ENCODE data around the gene TGM6. TPM values are rescaled to one million over a fixed set of nuclear protein-coding genes. Genes with fewer than 3 reads are reported as not detected.

The TGM6 gene
- total RNA-seq, 1 experiment from 2014 or later: not detected

DNA sequence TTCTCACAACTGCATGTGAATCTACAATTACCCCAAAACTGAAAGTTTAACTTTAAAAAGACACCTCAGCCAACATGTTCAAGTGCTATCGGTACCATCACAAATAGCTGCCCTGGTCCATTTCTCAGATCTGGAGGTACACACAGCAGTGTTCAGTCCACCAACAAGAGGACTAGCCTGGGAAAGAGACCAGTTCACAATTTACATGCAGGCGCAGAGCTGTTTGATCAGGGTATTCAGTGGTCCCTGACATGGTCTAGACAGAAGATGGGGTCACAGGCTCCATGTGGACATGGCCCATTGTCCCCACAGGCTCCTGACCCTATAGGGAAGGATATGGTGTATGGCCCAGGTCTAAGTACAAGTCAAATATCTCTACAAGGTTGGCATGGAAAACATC lies 15.6 kb upstream of the TGM6 start:
- no peaks in the 10 kb centered on the region for H3K79me2 ChIP-seq (ENCODE audit: low read length)
- no peak overlapping the region for H3K27ac ChIP-seq (ENCODE audit: low read length)
- H2AFZ ChIP-seq (ENCODE audit: low read length): no peak overlapping the region
- H3K27me3 ChIP-seq (ENCODE audit: low read length): no peaks in the 10 kb centered on the region
- no peak for DNase-seq
- H3K9ac ChIP-seq (ENCODE audit: low read length): no peak overlapping the region
- no peaks in the 10 kb centered on the region for H3K36me3 ChIP-seq (ENCODE audit: insufficient read depth, low read length)
- no peak overlapping the region for H3K4me3 ChIP-seq (ENCODE audit: low read length)
- no peaks in the 10 kb centered on the region for H4K20me1 ChIP-seq (ENCODE audit: insufficient read depth, low read depth, low read length)
- no peak overlapping the region for H3K4me2 ChIP-seq (ENCODE audit: low read depth, low read length, poor library complexity, severe bottlenecking)
- H3K4me1 ChIP-seq (ENCODE audit: low read length): no peaks in the 10 kb centered on the region
- H3K9me3 ChIP-seq (ENCODE audit: low read length): 0 out of 2 replicates have a peak, but pooled peaks cover 4% of the 10 kb centered on the region
- no peaks in the 10 kb centered on the region for H3K9me2 ChIP-seq (replicated peaks; ENCODE audit: insufficient read depth, low read length)

- Histone ChIP-seq H3K4me1 (ENCODE audit: low read length) (no peaks in the 10 kb centered on the region), H3K4me2 (ENCODE audit: low read depth, low read length, poor library complexity, severe bottlenecking) (no peak overlapping the region), H3K9me2 (replicated peaks; ENCODE audit: insufficient read depth, low read length) (no peaks in the 10 kb centered on the region), H3K79me2 (ENCODE audit: low read length) (no peaks in the 10 kb centered on the region), H3K9ac (ENCODE audit: low read length) (no peak overlapping the region), H3K36me3 (ENCODE audit: insufficient read depth, low read length) (no peaks in the 10 kb centered on the region), H4K20me1 (ENCODE audit: insufficient read depth, low read depth, low read length) (no peaks in the 10 kb centered on the region), H3K9me3 (ENCODE audit: low read length) (0 out of 2 replicates have a peak, but pooled peaks cover 4% of the 10 kb centered on the region), H3K4me3 (ENCODE audit: low read length) (no peak overlapping the region), H3K27me3 (ENCODE audit: low read length) (no peaks in the 10 kb centered on the region), H2AFZ (ENCODE audit: low read length) (no peak overlapping the region), H3K27ac (ENCODE audit: low read length) (no peak overlapping the region)
- no peak for DNase-seq
These were observed 15.0 kb upstream of the TGM6 start for GRCh38 chr20:2365666-2366065.

DNA sequence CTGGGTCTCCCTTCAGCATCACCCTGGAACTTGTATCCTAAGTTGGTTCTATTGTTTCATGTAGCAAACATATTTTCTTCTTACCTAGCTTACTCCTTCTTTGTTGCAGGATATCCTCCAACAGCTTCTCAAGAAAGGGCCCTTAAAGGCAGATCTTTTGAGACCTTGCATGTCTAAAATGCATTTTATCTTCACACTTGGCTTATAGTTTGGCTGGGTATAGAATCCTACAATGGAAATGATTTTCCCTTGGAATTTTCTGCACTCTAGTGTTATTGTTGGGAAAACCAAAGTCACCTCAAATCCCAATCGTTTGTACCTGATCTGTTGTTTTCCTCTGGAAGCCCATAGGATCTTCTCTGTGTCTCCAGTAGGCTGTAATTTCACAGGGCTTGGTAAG lies 12.1 kb upstream of the TGM6 start:
- no peaks in the 10 kb centered on the region for H3K79me2 ChIP-seq (ENCODE audit: low read length)
- H3K4me1 ChIP-seq (ENCODE audit: low read length): no peaks in the 10 kb centered on the region
- no peaks in the 10 kb centered on the region for H3K9me2 ChIP-seq (replicated peaks; ENCODE audit: insufficient read depth, low read length)
- no peaks in the 10 kb centered on the region for H4K20me1 ChIP-seq (ENCODE audit: insufficient read depth, low read depth, low read length)
- H3K9ac ChIP-seq (ENCODE audit: low read length): no peak overlapping the region
- H2AFZ ChIP-seq (ENCODE audit: low read length): no peak overlapping the region
- no peak for DNase-seq
- no peak overlapping the region for H3K4me3 ChIP-seq (ENCODE audit: low read length)
- no peaks in the 10 kb centered on the region for H3K9me3 ChIP-seq (ENCODE audit: low read length)
- H3K4me2 ChIP-seq (ENCODE audit: low read depth, low read length, poor library complexity, severe bottlenecking): no peak overlapping the region
- no peaks in the 10 kb centered on the region for H3K27me3 ChIP-seq (ENCODE audit: low read length)
- H3K36me3 ChIP-seq (ENCODE audit: insufficient read depth, low read length): no peaks in the 10 kb centered on the region
- H3K27ac ChIP-seq (ENCODE audit: low read length): no peak overlapping the region

DNA sequence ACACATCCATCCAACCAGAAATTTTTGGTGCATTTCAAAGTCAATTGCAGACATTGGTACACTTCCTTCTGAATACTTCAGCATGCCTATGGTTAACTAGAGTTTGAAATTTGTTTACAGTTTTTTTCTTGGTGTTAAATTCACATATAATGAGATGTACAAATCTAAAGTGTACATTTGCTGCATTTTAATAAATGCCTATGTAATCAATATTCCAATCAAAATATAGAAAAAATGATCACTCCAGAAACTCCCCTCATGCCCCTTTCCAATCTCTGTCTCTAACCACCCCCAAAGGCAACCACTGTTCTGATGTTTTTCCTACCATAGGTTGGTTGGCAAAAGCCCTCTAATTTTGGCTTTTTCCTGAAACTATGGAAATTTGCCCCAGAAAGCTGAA lies 7.6 kb upstream of the TGM6 start:
- no peaks in the 10 kb centered on the region for H3K79me2 ChIP-seq (ENCODE audit: low read length)
- H3K4me2 ChIP-seq (ENCODE audit: low read depth, low read length, poor library complexity, severe bottlenecking): no peak overlapping the region
- no peak overlapping the region for H3K4me3 ChIP-seq (ENCODE audit: low read length)
- no peaks in the 10 kb centered on the region for H3K36me3 ChIP-seq (ENCODE audit: insufficient read depth, low read length)
- H3K9me3 ChIP-seq (ENCODE audit: low read length): no peaks in the 10 kb centered on the region
- H3K4me1 ChIP-seq (ENCODE audit: low read length): no peaks in the 10 kb centered on the region
- no peaks in the 10 kb centered on the region for H3K9me2 ChIP-seq (replicated peaks; ENCODE audit: insufficient read depth, low read length)
- DNase-seq: no peak
- no peaks in the 10 kb centered on the region for H3K27me3 ChIP-seq (ENCODE audit: low read length)
- H4K20me1 ChIP-seq (ENCODE audit: insufficient read depth, low read depth, low read length): no peaks in the 10 kb centered on the region
- no peak overlapping the region for H2AFZ ChIP-seq (ENCODE audit: low read length)
- H3K9ac ChIP-seq (ENCODE audit: low read length): no peak overlapping the region
- no peak overlapping the region for H3K27ac ChIP-seq (ENCODE audit: low read length)

DNA sequence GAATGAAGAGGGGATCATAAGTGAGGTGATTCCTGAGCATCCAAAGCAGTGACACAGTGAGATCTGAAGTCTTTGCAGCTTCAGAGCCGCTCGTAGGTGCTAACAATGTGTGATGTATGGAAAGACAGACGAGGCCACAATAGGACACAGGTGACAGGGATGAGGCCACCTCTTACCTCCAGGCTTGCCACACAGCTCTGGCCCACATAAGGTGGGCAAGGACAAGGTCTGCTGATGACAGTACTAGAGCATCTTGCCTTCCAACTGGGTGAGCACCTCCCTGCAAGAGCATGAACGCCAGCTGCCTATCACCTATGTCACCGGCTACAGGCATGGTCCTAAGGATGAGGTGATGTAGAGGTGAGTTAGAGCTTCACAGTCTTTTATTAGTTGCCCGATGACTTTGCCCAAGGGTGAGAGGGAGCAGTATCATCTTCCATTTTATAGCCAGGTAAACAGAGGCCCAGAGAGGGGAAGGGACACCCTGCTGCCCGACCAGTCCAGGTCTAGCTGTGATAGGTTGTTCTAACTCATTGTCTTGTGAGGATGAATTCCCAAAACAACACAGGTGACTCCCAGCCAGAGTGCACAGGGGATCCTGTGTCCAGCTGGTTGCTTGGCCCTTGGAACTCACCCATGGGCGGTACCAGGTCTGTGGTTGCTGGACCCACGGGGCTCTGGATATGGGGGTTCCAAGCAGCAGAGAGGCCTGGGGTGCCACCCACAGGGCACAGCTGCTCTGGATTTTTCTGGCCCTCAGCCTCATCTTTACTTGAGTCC lies 6.2 kb upstream of the TGM6 start:
- Histone ChIP-seq H3K9me3 (ENCODE audit: low read length) (no peaks in the 10 kb centered on the region), H3K27me3 (ENCODE audit: low read length) (no peaks in the 10 kb centered on the region), H3K9ac (ENCODE audit: low read length) (no peak overlapping the region), H3K4me1 (ENCODE audit: low read length) (no peaks in the 10 kb centered on the region), H3K4me3 (ENCODE audit: low read length) (no peak overlapping the region), H3K9me2 (replicated peaks; ENCODE audit: insufficient read depth, low read length) (no peaks in the 10 kb centered on the region), H3K4me2 (ENCODE audit: low read depth, low read length, poor library complexity, severe bottlenecking) (no peak overlapping the region), H3K36me3 (ENCODE audit: insufficient read depth, low read length) (no peaks in the 10 kb centered on the region), H3K79me2 (ENCODE audit: low read length) (no peaks in the 10 kb centered on the region), H4K20me1 (ENCODE audit: insufficient read depth, low read depth, low read length) (no peaks in the 10 kb centered on the region), H3K27ac (ENCODE audit: low read length) (no peak overlapping the region), H2AFZ (ENCODE audit: low read length) (no peak overlapping the region)
- DNase-seq: no peak

DNA sequence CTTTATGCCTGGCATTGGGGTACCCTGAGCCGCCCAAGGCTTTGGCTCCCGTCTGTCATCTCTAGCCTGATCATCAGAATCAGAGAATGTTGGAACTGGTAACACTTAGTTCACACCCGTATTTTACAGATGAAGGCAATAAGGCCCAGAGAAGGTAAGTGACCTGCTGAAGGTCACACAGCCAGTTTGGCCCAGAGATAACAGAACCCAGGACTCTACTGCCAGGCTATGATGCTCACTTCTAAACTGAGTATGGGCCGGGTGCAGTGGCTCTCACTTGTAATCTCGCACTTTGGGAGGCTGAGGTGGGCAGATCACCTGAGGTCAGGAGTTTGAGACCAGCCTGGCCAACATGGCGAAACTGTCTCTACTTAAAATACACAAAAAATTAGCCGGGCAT lies 1.8 kb upstream of the TGM6 start:
- no peak overlapping the region for H3K4me2 ChIP-seq (ENCODE audit: low read depth, low read length, poor library complexity, severe bottlenecking)
- no peaks in the 10 kb centered on the region for H3K9me2 ChIP-seq (replicated peaks; ENCODE audit: insufficient read depth, low read length)
- H3K27me3 ChIP-seq (ENCODE audit: low read length): no peaks in the 10 kb centered on the region
- no peaks in the 10 kb centered on the region for H3K36me3 ChIP-seq (ENCODE audit: insufficient read depth, low read length)
- no peaks in the 10 kb centered on the region for H3K4me1 ChIP-seq (ENCODE audit: low read length)
- H3K4me3 ChIP-seq (ENCODE audit: low read length): no peak overlapping the region
- H4K20me1 ChIP-seq (ENCODE audit: insufficient read depth, low read depth, low read length): no peaks in the 10 kb centered on the region
- no peak overlapping the region for H3K27ac ChIP-seq (ENCODE audit: low read length)
- H3K9ac ChIP-seq (ENCODE audit: low read length): no peak overlapping the region
- no peaks in the 10 kb centered on the region for H3K9me3 ChIP-seq (ENCODE audit: low read length)
- no peak for DNase-seq
- no peaks in the 10 kb centered on the region for H3K79me2 ChIP-seq (ENCODE audit: low read length)
- H2AFZ ChIP-seq (ENCODE audit: low read length): no peak overlapping the region

DNA sequence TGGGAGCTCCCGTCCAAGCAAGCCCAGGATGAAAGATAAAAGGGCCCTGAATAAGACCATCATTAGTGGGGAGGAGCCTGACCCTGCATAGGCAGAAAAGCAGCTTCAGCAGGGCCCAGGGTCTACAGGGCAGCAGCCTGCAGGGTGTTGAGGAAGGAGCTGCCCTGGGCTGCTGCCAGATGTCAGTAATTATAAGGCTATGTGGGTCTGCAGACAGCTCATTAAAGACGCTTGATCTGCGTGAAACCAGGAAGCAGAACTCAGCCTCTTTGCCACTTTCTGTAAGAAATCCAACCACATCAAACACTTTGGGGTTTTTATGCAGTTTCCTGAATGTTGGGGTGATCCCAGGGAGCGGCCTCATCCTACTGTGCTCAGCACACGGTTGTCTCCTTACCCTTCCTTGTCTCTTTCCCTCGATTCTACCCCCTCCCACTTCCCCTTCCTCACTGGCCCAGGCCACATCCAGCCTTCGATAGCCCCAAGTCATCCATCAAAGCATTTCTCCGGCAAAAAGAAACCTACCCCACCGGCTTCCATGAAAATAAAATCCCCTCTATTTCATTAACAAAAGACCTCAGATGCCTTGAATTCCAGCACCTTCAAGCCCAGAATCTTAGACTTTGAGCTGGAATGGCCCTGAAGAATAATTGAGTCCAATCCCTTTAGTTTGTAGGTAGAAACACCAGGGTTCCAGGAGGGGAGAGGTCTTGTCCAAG lies 1.0 kb upstream of the TGM6 start:
- H3K4me2 ChIP-seq (ENCODE audit: low read depth, low read length, poor library complexity, severe bottlenecking): no peak overlapping the region
- no peaks in the 10 kb centered on the region for H3K4me1 ChIP-seq (ENCODE audit: low read length)
- H3K9me3 ChIP-seq (ENCODE audit: low read length): no peaks in the 10 kb centered on the region
- no peak overlapping the region for H3K9ac ChIP-seq (ENCODE audit: low read length)
- no peak for DNase-seq
- no peaks in the 10 kb centered on the region for H3K79me2 ChIP-seq (ENCODE audit: low read length)
- no peaks in the 10 kb centered on the region for H3K9me2 ChIP-seq (replicated peaks; ENCODE audit: insufficient read depth, low read length)
- no peak overlapping the region for H3K4me3 ChIP-seq (ENCODE audit: low read length)
- H2AFZ ChIP-seq (ENCODE audit: low read length): no peak overlapping the region
- H3K27ac ChIP-seq (ENCODE audit: low read length): no peak overlapping the region
- H4K20me1 ChIP-seq (ENCODE audit: insufficient read depth, low read depth, low read length): no peaks in the 10 kb centered on the region
- no peaks in the 10 kb centered on the region for H3K36me3 ChIP-seq (ENCODE audit: insufficient read depth, low read length)
- H3K27me3 ChIP-seq (ENCODE audit: low read length): no peaks in the 10 kb centered on the region

DNA sequence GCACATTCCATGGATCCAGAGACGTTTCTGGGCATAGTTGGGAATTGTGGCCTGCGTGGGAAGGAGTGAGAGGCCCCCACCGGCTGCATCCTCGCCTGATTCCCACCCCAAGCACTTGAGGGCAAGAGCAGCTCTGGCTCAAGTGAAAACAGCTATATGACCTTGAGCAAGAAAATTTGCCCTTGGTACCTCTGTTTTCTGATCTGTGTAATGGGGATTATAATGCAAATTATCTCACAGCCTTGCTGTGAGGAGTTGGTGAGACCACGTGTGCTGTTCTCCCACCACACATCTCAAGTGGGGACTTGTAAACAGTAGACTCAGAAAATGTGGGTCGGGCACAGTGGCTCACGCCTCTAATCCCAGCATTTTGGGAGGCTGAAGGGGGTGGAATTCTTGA lies 602 bp downstream of the TGM6 start:
- H3K79me2 ChIP-seq (ENCODE audit: low read length): no peaks in the 10 kb centered on the region
- no peak for DNase-seq
- H3K9me2 ChIP-seq (replicated peaks; ENCODE audit: insufficient read depth, low read length): no peaks in the 10 kb centered on the region
- H3K4me2 ChIP-seq (ENCODE audit: low read depth, low read length, poor library complexity, severe bottlenecking): no peak overlapping the region
- H3K9ac ChIP-seq (ENCODE audit: low read length): no peak overlapping the region
- H3K9me3 ChIP-seq (ENCODE audit: low read length): no peaks in the 10 kb centered on the region
- H3K27ac ChIP-seq (ENCODE audit: low read length): no peak overlapping the region
- H3K4me3 ChIP-seq (ENCODE audit: low read length): no peak overlapping the region
- no peaks in the 10 kb centered on the region for H3K4me1 ChIP-seq (ENCODE audit: low read length)
- no peak overlapping the region for H2AFZ ChIP-seq (ENCODE audit: low read length)
- H4K20me1 ChIP-seq (ENCODE audit: insufficient read depth, low read depth, low read length): no peaks in the 10 kb centered on the region
- no peaks in the 10 kb centered on the region for H3K27me3 ChIP-seq (ENCODE audit: low read length)
- H3K36me3 ChIP-seq (ENCODE audit: insufficient read depth, low read length): no peaks in the 10 kb centered on the region
